Upper lobe of right lung (tissue), 1 donor: ENCODE data around the gene ELF4. TPM values are rescaled to one million over a fixed set of nuclear protein-coding genes. Genes with fewer than 3 reads are reported as not detected.
A peak's percentile ranks its signal among the peaks of the same experiment; 100 is the strongest.

Experiments
- ATAC-seq: fragments of 200-7000 bp; cut with Tn5 transposase; one replicate; pipeline ENCODE4 v1.9.1; 2020; ENCODE audit warnings: mild to moderate bottlenecking, moderate library complexity
- DNase-seq: peaks from one replicate; pipeline ENCODE4 v3.0.0-alpha.2; 2020
- H3K27ac ChIP-seq: fragments of 200-600 bp; one replicate; pipeline ENCODE4 v1.8.0; 2022
- H3K27me3 ChIP-seq: fragments of 200-600 bp; one replicate; pipeline ENCODE4 v1.8.0; 2022; ENCODE audit warnings: mild to moderate bottlenecking
- H3K36me3 ChIP-seq: fragments of 200-600 bp; one replicate; pipeline ENCODE4 v1.8.0; 2022
- H3K4me1 ChIP-seq: fragments of 200-600 bp; one replicate; pipeline ENCODE4 v1.8.0; 2022
- H3K4me3 ChIP-seq: fragments of 200-600 bp; one replicate; pipeline ENCODE4 v1.8.0; 2022; ENCODE audit warnings: mild to moderate bottlenecking
- H3K9me3 ChIP-seq: fragments of 200-600 bp; one replicate; pipeline ENCODE4 v1.8.0; 2022
- intact Hi-C: fragments of 100-400 bp; cut with DNase I; formaldehyde crosslinking; loops from one replicate; pipeline ENCODE4 v1.11.0; 2022
- total RNA-seq: library from RNA; stranded (reverse); fragmentation: NEBNext Ultra II Directional; extraction: Animal tissue kit (Norgen Biotek cat#: 25700); gene quantifications from one replicate; pipeline ENCODE4 v1.2.1, GENCODE V29; 2021
- TF ChIP-seq, protein P1 (sequence below): fragments of 200-600 bp; IDR thresholded peaks from one replicate; pipeline ENCODE4 v1.8.0; 2022; ENCODE audit warnings: antibody characterized with exemption
- donor health status: DM: no; HTN: yes; CAD: no; lungs with severe emphysema.

ELF4 gene
- total RNA-seq, 1 donor from 2014 or later: 23.8 TPM

DNA sequence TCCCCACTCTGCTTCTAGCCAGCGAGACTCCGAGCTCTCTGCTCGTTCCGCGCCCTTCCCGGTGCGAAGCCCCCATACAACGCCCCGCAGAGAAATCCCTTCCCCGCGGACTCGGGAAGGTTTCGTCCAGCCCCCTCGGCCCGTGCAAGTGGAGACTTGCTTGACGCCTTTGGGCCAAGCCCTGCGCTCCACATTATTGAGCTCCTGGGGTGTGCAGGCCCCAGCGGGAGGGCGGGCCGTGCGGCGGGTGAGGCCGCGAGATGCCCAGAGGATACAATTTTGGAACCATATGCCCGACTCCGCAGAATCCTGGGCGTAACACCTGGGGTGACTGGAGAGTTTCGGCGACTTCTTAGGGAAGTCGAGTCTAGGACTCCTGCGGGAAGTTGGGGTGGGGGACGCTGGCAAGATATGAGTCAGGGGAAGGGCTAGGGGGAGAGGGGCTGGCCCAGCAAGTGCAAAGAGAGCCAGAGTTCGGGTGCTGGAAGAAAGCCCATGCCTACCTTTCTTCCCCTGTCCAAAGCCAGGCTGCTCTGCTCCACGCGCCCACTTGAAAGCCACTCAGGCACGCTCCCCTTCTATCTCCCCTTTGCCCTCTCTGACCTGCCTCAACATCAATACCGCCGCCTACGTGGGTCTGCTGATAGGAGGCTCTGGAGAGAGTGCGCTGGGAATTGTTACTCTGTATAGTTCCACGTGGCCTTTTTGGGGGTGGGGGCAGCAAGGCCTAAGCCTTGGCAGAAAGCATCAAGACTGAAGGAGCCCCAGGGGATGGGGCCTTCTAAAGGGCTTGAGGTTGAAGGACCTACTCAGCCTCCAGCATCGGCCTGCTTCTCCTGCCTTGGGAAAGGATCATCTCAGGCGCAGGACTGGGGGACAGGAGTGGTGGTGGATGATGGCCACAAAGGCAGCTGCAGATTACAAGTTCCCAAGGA, 1.2 kb upstream of the ELF4 start:
- intact Hi-C loops: no loop called here
- DNase-seq (peak; percentile 69), ATAC-seq (peak; percentile 4)
- TF ChIP-seq, protein P1, sequence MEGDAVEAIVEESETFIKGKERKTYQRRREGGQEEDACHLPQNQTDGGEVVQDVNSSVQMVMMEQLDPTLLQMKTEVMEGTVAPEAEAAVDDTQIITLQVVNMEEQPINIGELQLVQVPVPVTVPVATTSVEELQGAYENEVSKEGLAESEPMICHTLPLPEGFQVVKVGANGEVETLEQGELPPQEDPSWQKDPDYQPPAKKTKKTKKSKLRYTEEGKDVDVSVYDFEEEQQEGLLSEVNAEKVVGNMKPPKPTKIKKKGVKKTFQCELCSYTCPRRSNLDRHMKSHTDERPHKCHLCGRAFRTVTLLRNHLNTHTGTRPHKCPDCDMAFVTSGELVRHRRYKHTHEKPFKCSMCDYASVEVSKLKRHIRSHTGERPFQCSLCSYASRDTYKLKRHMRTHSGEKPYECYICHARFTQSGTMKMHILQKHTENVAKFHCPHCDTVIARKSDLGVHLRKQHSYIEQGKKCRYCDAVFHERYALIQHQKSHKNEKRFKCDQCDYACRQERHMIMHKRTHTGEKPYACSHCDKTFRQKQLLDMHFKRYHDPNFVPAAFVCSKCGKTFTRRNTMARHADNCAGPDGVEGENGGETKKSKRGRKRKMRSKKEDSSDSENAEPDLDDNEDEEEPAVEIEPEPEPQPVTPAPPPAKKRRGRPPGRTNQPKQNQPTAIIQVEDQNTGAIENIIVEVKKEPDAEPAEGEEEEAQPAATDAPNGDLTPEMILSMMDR: no peak
- peak overlapping the region; percentile 65 for H3K4me3 ChIP-seq
- peaks cover 7% of the 10 kb centered on the region for H3K4me1 ChIP-seq
- H3K36me3 ChIP-seq: no peaks in the 10 kb centered on the region
- no peaks in the 10 kb centered on the region for H3K9me3 ChIP-seq
- peak overlapping the region; percentile 84 for H3K27ac ChIP-seq
- H3K27me3 ChIP-seq: no peaks in the 10 kb centered on the region

DNA sequence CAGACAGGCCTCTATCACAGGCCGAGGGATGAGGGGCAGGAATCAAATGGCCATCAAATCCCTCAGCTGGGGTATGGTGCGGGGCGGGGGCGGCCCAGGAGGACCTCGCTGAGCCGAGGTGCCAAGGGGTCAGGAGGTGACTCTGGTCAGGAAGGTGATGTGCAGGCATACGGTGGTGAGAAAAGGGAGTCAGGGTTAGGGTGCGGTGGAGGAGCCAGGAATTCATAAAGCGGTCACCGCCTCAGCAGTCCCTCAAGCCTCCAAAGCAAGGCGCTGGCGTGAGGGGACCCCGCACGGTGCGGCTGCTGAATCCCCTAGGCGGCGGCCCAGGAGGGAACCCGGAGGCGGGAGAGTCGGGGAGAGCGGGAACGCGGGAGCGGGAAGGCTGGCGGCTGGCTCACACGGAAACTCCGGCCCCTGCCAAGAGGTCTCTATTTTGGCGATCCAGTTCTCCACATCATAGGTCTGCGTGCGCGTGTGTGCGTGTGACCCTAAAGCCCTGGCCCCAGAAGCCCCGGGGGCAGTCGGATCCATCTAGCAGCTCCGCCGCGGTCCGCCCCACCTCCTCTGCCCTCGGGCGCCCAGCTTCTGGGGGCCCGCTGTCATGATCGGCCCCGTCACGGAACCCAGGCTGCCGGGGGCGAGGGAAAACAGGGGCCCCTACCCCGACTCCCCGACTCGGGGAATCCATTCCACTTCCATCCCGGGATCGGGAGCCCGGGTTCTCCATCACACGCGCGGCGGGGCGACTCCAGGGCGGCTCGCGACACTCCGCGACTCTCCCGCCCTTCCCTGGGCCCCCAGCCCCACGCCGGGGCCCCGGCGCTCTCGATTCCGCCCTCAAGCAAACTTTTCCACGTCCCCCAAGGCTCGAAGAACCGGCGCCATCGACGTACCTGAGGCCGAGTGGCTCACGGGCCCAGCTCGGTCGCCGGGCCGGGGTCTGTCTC, 593 bp downstream of the ELF4 start:
- TF ChIP-seq, protein P1: no peak
- H3K36me3 ChIP-seq: no peaks in the 10 kb centered on the region
- H3K4me1 ChIP-seq: peaks cover 14% of the 10 kb centered on the region
- intact Hi-C loops: no loop called here
- no peaks in the 10 kb centered on the region for H3K27me3 ChIP-seq
- peak; percentile 28 for ATAC-seq
- H3K4me3 ChIP-seq: peak overlapping the region; percentile 65
- H3K27ac ChIP-seq: peak overlapping the region; percentile 84
- DNase-seq: no peak
- H3K9me3 ChIP-seq: no peaks in the 10 kb centered on the region

DNA sequence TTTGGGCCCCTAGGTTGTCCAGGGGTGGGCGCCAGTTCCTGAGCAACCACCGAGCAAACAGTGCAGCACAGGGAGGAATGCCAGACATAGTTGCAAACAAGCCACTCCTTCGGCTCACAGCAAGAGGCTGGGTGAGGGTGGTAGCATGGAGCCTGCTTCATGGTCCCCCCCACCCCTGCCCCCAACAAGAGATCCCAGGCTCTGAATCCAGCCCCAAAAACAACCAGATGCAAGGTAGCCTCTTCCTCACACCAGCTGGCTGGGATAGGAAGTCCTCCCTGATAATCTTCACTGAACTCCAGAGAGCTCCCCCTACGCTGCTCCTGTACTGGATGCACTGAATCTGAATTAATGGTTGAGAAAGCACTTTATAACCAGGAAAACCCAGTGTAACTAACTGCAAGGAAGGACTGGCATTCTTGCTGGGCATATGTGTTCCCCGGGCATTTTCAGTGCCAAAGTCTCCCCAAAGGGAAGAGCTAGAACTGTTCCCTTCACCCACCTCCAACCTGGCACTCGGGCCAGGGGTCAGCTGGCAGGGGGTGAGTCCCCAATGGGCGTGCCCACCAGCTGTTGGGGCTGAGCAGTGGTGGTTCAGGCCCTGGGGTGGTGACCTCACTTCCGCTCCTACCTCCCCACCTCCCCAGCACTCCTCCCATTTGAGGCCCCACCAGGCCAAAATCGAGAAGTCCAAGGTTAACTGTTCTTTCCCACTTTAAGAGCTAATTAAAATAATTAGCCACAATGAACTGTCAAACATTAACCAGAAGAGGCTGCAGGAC, 1.5 kb downstream of the ELF4 start:
- DNase-seq (peak; percentile 70), ATAC-seq (peak; percentile 75)
- H3K27me3 ChIP-seq: no peaks in the 10 kb centered on the region
- no peaks in the 10 kb centered on the region for H3K36me3 ChIP-seq
- peak overlapping the region; percentile 84 for H3K27ac ChIP-seq
- H3K4me3 ChIP-seq: peak overlapping the region; percentile 65
- H3K9me3 ChIP-seq: no peaks in the 10 kb centered on the region
- intact Hi-C loops: no loop called here
- TF ChIP-seq, protein P1: no peak
- H3K4me1 ChIP-seq: peaks cover 18% of the 10 kb centered on the region

DNA sequence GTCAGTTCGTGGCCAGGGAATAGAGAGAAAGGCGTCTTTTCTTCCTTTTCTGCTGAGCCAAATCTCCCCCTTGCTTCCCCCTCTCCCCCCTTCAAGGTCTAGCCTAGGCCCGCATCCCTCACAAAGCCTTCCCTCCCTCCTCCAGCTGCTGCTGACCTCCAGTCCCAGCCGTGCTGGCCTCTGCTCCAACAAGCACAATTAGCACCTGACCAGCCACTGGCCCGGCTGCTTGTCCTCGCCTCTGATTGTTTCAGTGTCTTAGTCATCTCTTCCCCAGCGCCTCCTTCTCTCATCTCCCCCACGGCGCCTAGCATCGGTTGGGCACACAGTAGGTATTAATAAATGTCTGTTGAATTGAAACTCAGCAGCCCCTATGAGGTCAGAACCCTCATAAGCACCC, 4.2 kb downstream of the ELF4 start:
- ATAC-seq: no peak
- no peaks in the 10 kb centered on the region for H3K9me3 ChIP-seq

More for the DNA sequence above, 4.2 kb downstream of the ELF4 start:
- Histone ChIP-seq H3K4me3 (no peak overlapping the region), H3K27me3 (no peaks in the 10 kb centered on the region), H3K36me3 (no peaks in the 10 kb centered on the region), H3K4me1 (peaks cover 18% of the 10 kb centered on the region), H3K27ac (no peak overlapping the region)
- TF ChIP-seq, protein P1: no peak
- DNase-seq: no peak
- intact Hi-C loops: no loop called here
